Measurements from ENCODE around the gene CNTNAP2. TPM values are rescaled to one million over a fixed set of nuclear protein-coding genes. Genes with fewer than 3 reads are reported as not detected.

CNTNAP2 gene
- total and polyA plus RNA-seq, 2 donors (not counting 1 experiment from before 2014, with no cell fraction given), result not detected

DNA sequence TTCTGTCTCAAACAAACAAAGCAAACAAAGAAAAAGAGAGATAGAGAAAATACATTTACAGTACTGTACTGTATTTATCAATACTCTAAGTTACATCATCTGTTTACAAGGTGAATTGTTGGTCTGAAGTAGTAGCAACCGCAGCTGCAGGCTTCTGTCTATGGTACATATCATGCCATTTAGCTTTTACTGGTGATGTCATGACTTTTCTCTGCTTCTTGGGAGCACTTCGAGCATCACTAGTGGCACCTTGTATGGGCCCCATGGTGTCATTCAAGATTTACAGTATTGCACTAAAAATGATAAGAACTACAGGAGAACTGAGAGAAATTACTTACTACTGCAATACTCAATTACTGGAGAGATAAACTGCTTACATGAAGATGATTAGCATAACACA is 826.9 kb downstream of the CNTNAP2 start:
- H3K9ac ChIP-seq (ENCODE audit: insufficient read depth, low read length), result no peak overlapping the region
- no peaks in the 10 kb centered on the region for H3K4me1 ChIP-seq (ENCODE audit: control insufficient read depth, extremely low read depth, insufficient read depth, low read length)
- H3K9me3 ChIP-seq (ENCODE audit: control insufficient read depth, insufficient read depth, low read depth, low read length), result no peaks in the 10 kb centered on the region
- H3K36me3 ChIP-seq (ENCODE audit: control insufficient read depth, insufficient read depth, low read length), result no peaks in the 10 kb centered on the region
- TF ChIP-seq, protein P1, sequence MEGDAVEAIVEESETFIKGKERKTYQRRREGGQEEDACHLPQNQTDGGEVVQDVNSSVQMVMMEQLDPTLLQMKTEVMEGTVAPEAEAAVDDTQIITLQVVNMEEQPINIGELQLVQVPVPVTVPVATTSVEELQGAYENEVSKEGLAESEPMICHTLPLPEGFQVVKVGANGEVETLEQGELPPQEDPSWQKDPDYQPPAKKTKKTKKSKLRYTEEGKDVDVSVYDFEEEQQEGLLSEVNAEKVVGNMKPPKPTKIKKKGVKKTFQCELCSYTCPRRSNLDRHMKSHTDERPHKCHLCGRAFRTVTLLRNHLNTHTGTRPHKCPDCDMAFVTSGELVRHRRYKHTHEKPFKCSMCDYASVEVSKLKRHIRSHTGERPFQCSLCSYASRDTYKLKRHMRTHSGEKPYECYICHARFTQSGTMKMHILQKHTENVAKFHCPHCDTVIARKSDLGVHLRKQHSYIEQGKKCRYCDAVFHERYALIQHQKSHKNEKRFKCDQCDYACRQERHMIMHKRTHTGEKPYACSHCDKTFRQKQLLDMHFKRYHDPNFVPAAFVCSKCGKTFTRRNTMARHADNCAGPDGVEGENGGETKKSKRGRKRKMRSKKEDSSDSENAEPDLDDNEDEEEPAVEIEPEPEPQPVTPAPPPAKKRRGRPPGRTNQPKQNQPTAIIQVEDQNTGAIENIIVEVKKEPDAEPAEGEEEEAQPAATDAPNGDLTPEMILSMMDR (conservative IDR thresholded peaks at IDR 0.05 in 1 of 2, IDR thresholded peaks at IDR 0.05 in 1 of 2; ENCODE audit: low read depth in 1 of 2, low read length in 2 of 2), result no peak
- TF ChIP-seq EZH2 (IDR thresholded peaks at IDR 0.05; ENCODE audit: low read length, missing control alignments), result no peak
- H4K20me1 ChIP-seq (ENCODE audit: control insufficient read depth, extremely low read depth, insufficient read depth, low read length), result no peaks in the 10 kb centered on the region
- no peak overlapping the region for H3K27ac ChIP-seq (ENCODE audit: insufficient read depth, low read length)
- no peak overlapping the region for H3K4me3 ChIP-seq (replicated peaks in 1 of 4; ENCODE audit: control extremely low read depth in 1 of 4, insufficient read depth in 1 of 4, low read depth in 3 of 4, low read length in 4 of 4)
- no peak for DNase-seq (ENCODE audit: low read depth in 2 of 2)
- H3K79me2 ChIP-seq (ENCODE audit: control insufficient read depth, insufficient read depth, low read length), result no peaks in the 10 kb centered on the region
- no peak overlapping the region for H2AFZ ChIP-seq (ENCODE audit: low read length)
- H3K27me3 ChIP-seq (ENCODE audit: control insufficient read depth, insufficient read depth, low read length), result no peaks in the 10 kb centered on the region
- H3K4me2 ChIP-seq (ENCODE audit: extremely low read depth, insufficient read depth, low read length), result no peak overlapping the region

DNA sequence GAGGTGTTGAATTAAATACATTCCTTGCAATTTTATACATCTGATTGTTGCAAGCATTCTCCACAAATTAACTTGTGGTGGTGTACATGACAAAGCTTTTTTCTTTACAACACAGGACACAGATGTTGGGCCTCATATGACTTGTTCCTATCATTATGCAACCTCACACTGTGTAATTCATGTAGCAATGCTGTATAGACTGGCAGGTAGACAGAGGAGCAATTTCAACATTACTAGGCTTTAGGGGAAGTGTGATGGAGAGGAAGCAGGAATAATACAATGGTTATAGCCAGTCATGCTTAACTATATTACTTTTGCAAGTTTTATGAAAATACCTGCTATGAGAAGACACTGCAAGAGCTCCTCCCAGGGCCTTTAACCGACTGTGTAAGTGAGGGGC is 832.1 kb downstream of the CNTNAP2 start:
- no peaks in the 10 kb centered on the region for H3K79me2 ChIP-seq (ENCODE audit: control insufficient read depth, insufficient read depth, low read length)
- H3K9me3 ChIP-seq (ENCODE audit: control insufficient read depth, insufficient read depth, low read depth, low read length), result no peaks in the 10 kb centered on the region
- no peak for TF ChIP-seq EZH2 (IDR thresholded peaks at IDR 0.05; ENCODE audit: low read length, missing control alignments)
- TF ChIP-seq, protein P1 (conservative IDR thresholded peaks at IDR 0.05 in 1 of 2, IDR thresholded peaks at IDR 0.05 in 1 of 2; ENCODE audit: low read depth in 1 of 2, low read length in 2 of 2), result no peak
- no peaks in the 10 kb centered on the region for H3K27me3 ChIP-seq (ENCODE audit: control insufficient read depth, insufficient read depth, low read length)
- H3K36me3 ChIP-seq (ENCODE audit: control insufficient read depth, insufficient read depth, low read length), result no peaks in the 10 kb centered on the region
- no peak overlapping the region for H3K4me3 ChIP-seq (replicated peaks in 1 of 4; ENCODE audit: control extremely low read depth in 1 of 4, insufficient read depth in 1 of 4, low read depth in 3 of 4, low read length in 4 of 4)
- no peak overlapping the region for H3K4me2 ChIP-seq (ENCODE audit: extremely low read depth, insufficient read depth, low read length)
- no peak overlapping the region for H3K9ac ChIP-seq (ENCODE audit: insufficient read depth, low read length)
- H4K20me1 ChIP-seq (ENCODE audit: control insufficient read depth, extremely low read depth, insufficient read depth, low read length), result no peaks in the 10 kb centered on the region
- no peak overlapping the region for H3K27ac ChIP-seq (ENCODE audit: insufficient read depth, low read length)
- H3K4me1 ChIP-seq (ENCODE audit: control insufficient read depth, extremely low read depth, insufficient read depth, low read length), result no peaks in the 10 kb centered on the region
- no peak for DNase-seq (ENCODE audit: low read depth in 2 of 2)
- H2AFZ ChIP-seq (ENCODE audit: low read length), result no peak overlapping the region

DNA sequence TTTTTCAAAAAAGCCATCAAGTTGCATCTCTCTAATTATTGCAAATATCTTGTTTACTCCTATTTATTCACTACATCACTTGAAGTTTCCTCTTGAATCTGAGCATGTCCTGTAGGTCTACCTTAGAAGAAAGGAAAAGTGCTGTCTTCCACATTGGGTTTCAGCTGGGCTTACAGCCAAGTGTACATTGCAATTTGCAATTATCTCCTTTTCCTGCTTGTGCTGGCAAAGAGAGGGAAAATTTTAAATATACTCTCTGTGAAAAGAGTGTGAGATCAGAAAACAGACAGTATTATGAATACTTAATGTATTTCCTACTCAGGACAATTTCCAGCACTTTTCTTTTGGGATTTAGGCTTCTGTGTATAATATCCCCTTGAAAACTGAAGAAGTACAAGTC is 839.7 kb downstream of the CNTNAP2 start:
- Histone ChIP-seq H3K27ac (ENCODE audit: insufficient read depth, low read length) (no peak overlapping the region), H4K20me1 (ENCODE audit: control insufficient read depth, extremely low read depth, insufficient read depth, low read length) (no peaks in the 10 kb centered on the region)

More for the DNA sequence above, 839.7 kb downstream of the CNTNAP2 start:
- no peak overlapping the region for H3K4me2 ChIP-seq (ENCODE audit: extremely low read depth, insufficient read depth, low read length)
- no peak for DNase-seq (ENCODE audit: low read depth in 2 of 2)
- H3K9me3 ChIP-seq (ENCODE audit: control insufficient read depth, insufficient read depth, low read depth, low read length), result no peaks in the 10 kb centered on the region
- H2AFZ ChIP-seq (ENCODE audit: low read length), result no peak overlapping the region
- H3K27me3 ChIP-seq (ENCODE audit: control insufficient read depth, insufficient read depth, low read length), result no peaks in the 10 kb centered on the region
- H3K4me1 ChIP-seq (ENCODE audit: control insufficient read depth, extremely low read depth, insufficient read depth, low read length), result no peaks in the 10 kb centered on the region
- TF ChIP-seq EZH2 (IDR thresholded peaks at IDR 0.05; ENCODE audit: low read length, missing control alignments), result no peak
- TF ChIP-seq, protein P1 (conservative IDR thresholded peaks at IDR 0.05 in 1 of 2, IDR thresholded peaks at IDR 0.05 in 1 of 2; ENCODE audit: low read depth in 1 of 2, low read length in 2 of 2), result no peak
- H3K4me3 ChIP-seq (replicated peaks in 1 of 4; ENCODE audit: control extremely low read depth in 1 of 4, insufficient read depth in 1 of 4, low read depth in 3 of 4, low read length in 4 of 4), result no peak overlapping the region
- no peaks in the 10 kb centered on the region for H3K36me3 ChIP-seq (ENCODE audit: control insufficient read depth, insufficient read depth, low read length)
- no peaks in the 10 kb centered on the region for H3K79me2 ChIP-seq (ENCODE audit: control insufficient read depth, insufficient read depth, low read length)
- no peak overlapping the region for H3K9ac ChIP-seq (ENCODE audit: insufficient read depth, low read length)

Data from fibroblast of lung (primary cell).